Right lobe of liver (tissue), 4 donors: ENCODE data around the gene ACOT4.

Experiments used
- CTCF ChIP-seq, 4 donors: fragments of 200-600 bp in 3 of 4; fragments of 450-650 bp in 1 of 4; IDR thresholded peaks; one replicate each; pipeline versions ENCODE4 v1.5.1 to v1.8.0; 2016 to 2022; ENCODE audit warnings: antibody characterized with exemption in 4 of 4, mild to moderate bottlenecking in 2 of 4
- POLR2A ChIP-seq: fragments of 450-650 bp; IDR thresholded peaks from one replicate; pipeline ENCODE4 v1.6.1; 2017; ENCODE audit warnings: antibody characterized with exemption, mild to moderate bottlenecking
- donor health status: DM: no; HTN: no; CAD: no.
- donor health status: DM: no; HTN: no; CAD: no.
- donor health status: DM: no; HTN: yes; CAD: no.

DNA sequence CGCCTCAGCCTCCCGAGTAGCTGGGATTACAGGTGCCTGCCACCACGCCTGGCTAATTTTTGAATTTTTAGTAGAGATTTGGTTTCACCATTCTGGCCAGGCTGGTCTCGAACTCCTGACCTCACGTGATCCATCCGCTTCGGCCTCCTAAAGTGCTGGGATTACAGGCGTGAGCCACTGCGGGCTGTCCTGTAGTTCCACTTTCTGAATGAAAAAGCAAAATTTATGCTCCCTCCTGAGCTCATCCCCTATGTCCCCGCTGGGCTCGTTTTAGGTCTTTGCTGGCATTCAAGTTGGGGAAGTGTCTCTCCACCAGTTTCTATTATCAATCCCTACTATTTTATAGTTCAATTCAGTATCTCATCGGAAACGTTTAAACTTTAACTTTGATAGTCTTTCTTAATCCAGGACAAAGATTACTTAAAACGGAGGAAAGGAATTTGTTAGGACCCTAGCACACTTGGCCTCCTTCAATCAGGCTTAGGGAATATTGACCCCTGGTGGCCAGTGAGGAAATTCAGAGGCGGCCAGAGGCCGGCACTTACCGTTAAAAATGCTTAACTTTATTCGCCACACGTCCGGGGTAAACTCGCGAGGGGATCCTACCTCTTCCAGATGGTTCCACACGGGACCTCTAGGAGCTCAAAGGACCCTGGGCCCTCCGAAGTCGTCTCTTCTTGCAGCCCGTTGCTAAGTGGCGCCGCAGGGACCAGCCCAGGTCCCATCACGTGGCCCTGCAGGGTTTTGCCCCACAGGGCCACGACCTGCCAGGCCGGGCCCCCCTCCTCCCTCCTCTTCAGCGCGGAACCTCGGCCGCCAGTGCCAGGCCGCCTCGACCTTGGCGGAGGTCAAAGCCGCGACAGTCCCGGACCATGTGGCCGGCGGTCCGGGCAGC, 41.7 kb downstream of the ACOT4 start:
- TF ChIP-seq CTCF (IDR thresholded peaks at IDR 0.05), result peak; percentile 85 to 93 (median 87)
- peak; percentile 15 for TF ChIP-seq POLR2A
